HPDE6-E6E7 (cell line): ENCODE results near the gene PLPPR5.
"Not testable (repeated sequence)": the region's sequence is repeated elsewhere in the genome, so short reads cannot be mapped to it uniquely, and the experiment has no call there.

Experiments used
- DNase-seq: peaks from one replicate; pipeline ENCODE4 v3.0.0; 2011; ENCODE audit warnings: missing footprints; ENCODE audit errors: extremely low spot score

Gene PLPPR5

DNA sequence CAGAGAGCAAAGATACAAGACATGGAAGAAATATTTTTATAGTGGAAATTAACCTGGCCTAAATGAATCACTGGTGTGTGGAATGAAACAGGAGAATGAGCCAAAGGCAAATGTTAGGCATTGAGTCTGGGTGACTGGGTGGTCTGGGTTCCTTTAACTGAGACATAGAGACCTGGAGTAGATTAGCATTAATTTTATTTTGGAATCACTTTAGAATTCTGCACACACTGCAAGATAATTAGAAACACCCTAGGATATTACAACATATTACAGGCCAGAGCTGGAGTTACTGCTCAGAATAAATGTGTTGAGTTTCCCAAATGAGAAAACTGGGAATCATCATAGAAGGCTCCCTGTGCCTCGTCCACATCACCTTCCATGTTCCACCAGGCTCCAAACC lies 85.5 kb downstream of the PLPPR5 start:
- no peak for DNase-seq

GRCh38 chr1:98914547-98914946 lies 90.1 kb downstream of the PLPPR5 start:
- DNase-seq, result no peak

- no peak for DNase-seq
These were observed 93.8 kb downstream of the PLPPR5 start for GRCh38 chr1:98910827-98911226.

GRCh38 chr1:98908980-98909379 lies 95.7 kb downstream of the PLPPR5 start:
- DNase-seq, result no peak

- DNase-seq, result no peak
These were observed 97.9 kb downstream of the PLPPR5 start for GRCh38 chr1:98906809-98907208.

- no peak for DNase-seq
These were observed 98.3 kb downstream of the PLPPR5 start for GRCh38 chr1:98906361-98906760.

DNA sequence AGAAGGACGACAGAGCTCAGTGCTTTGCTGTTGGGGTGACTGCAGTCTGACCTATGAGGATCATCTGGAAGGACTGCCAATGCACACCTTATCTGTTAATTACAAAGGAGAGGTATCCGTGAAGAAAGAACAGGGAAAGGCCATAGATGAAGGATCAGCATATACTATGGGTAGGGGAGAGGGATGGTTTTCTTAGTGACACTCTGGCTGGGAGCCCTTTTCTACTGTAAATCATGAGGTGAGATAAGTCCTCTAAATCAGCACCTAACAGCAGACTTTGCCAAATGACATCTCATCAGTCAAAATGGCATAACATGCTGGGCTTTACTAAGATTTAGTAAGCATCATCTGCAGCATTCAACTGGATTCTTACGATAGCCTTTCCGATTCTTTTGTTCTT lies 100.0 kb downstream of the PLPPR5 start:
- DNase-seq, result no peak

DNA sequence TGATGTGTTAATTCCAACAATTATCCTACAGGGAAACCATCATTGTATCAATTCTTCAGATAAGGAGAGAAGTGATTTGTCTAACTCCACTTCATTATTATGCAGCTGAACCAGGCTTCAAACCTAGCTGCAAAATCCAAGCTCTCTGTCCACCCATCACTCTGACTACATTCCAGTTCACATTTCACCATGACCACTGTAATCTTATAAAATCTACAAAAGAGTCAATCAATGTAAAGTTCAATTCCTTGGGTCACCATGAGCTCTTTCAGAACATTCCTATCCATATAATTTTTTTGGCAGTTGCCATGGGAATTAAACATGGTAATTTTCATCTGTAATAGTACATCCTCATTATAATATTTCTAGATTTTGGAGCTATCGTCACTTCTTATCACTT lies 100.9 kb downstream of the PLPPR5 start:
- DNase-seq, result no peak

GRCh38 chr1:98903261-98903660 lies 101.4 kb downstream of the PLPPR5 start:
- DNase-seq, result peak; percentile 28

GRCh38 chr1:98898940-98899339 lies 105.7 kb downstream of the PLPPR5 start:
- no peak for DNase-seq

DNA sequence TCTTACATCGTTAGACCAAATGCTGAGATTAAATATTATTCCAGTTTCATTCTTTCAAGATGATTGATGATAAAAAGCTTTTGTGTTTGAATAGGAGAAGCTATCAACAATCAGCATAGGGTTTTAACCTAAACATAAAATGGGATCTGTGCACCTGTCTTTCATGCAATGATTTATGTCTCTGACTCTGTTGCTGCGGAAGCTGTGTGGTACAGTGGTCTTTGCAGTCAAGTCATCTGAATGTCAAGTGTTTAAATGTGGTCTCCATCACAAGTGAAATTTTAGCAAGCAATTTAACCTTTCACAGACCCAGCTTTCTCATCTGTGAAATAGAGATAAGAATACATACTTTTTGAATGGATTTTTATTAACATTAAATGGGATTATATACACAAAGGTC lies 107.2 kb downstream of the PLPPR5 start:
- no peak for DNase-seq

GRCh38 chr1:98896711-98897445 lies 107.8 kb downstream of the PLPPR5 start:
- DNase-seq, result no peak

- no peak for DNase-seq
These were observed 111.3 kb downstream of the PLPPR5 start for GRCh38 chr1:98893371-98893770.

DNA sequence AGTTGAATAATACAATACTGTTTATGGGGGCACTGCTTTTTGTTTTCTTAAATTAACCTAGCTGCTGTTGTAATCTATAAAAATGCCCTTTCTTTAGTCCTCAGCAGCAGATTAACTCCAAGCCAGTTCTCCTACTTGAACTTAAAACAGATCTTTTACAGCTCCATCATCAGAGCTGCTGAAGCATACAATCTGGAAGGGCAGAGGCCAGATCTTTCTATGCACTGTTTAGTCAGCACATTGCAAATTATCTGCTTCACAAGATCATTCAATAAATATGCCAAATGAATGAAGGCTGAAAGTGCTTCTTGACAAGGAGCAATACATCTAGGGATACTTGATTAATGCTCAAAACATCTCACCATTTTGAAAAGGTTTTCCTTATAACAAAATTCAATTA lies 115.8 kb downstream of the PLPPR5 start:
- no peak for DNase-seq

GRCh38 chr1:98887507-98887906 lies 117.2 kb downstream of the PLPPR5 start:
- no peak for DNase-seq

GRCh38 chr1:98884864-98885263 lies 119.8 kb downstream of the PLPPR5 start:
- DNase-seq, result no peak

DNA sequence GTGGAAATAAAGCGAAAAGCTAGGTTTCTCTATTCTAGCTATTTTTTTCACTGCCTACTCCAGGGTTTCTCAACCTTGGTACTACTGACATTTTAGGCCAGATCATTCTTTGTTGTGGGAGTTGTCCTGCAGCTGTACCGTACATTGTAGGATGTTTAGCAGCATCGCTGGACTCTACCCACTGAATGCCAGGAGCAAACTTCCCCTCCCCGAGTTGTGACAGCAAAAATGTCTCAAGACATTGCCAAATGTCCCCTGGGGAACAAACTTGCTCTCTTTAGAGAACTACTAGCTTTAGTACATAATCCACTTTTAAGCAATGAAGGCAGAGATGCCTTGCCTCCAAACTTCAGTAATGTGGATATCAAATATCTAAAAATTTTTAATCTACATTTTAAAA lies 122.8 kb downstream of the PLPPR5 start:
- DNase-seq, result no peak

- not testable (repeated sequence) for DNase-seq
These were observed 123.4 kb downstream of the PLPPR5 start for GRCh38 chr1:98881234-98881633.

DNA sequence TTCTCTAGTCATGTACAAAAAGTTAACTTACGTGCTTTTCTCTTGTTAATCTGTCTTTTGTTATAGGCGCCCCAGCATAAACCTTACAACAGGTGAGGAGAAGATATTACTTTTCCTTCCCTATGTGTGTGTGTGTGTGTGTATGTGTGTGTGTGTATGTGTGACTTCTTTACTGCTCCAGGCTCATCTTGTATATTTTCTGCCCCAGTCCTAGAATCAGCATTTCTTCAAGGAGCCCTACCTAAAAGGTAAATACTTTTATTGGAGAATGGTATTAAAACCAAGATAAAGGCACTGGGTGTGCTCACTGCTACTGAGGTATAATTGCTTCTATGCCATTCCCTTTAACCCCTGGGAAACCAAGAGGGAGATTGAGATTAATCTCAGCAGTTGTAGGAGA lies 129.8 kb downstream of the PLPPR5 start:
- no peak for DNase-seq

GRCh38 chr1:98870959-98871903 lies 133.4 kb downstream of the PLPPR5 start:
- DNase-seq, result no peak

DNA sequence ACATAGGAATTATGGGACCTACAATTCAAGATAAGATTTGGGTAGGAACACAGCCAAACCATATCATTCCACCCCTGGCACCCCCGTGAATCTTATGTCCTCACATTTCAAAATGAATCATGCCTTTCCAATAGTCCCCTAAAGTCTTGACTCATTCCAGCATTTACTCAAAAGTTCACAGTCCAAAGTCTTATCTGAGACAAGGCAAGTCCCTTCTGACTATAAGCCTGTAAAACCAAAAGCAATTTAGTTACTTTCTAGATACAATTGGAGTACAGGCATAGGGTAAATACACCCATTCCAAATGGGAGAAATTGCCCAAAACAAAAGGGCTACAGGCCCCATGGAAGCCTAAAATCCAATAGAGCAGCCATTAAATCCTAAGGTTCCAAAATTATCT lies 138.9 kb downstream of the PLPPR5 start:
- DNase-seq, result no peak

- DNase-seq, result no peak
These were observed 144.3 kb downstream of the PLPPR5 start for GRCh38 chr1:98860329-98860728.

GRCh38 chr1:98854137-98854536 lies 150.5 kb downstream of the PLPPR5 start:
- DNase-seq, result no peak
